HFF-Myc (cell line): Measurements from ENCODE around the gene CDKN2A.

Source experiments
- DNase-seq: peaks from one replicate; pipeline ENCODE4 v3.0.0-alpha.2; 2011; ENCODE audit warnings: low read depth; ENCODE audit errors: extremely low read depth
- H3K4me3 ChIP-seq: replicated peaks from 2 replicates; pipeline ENCODE4 v1.5.1; 2011; ENCODE audit warnings: low read depth, mild to moderate bottlenecking, control low read depth, low read length
- TF ChIP-seq, protein P1 (sequence below): IDR thresholded peaks from 2 replicates; pipeline ENCODE4 v1.5.1; 2012; ENCODE audit warnings: mild to moderate bottlenecking, low read depth, low read length, control low read depth; ENCODE audit errors: missing control alignments

Gene CDKN2A

DNA sequence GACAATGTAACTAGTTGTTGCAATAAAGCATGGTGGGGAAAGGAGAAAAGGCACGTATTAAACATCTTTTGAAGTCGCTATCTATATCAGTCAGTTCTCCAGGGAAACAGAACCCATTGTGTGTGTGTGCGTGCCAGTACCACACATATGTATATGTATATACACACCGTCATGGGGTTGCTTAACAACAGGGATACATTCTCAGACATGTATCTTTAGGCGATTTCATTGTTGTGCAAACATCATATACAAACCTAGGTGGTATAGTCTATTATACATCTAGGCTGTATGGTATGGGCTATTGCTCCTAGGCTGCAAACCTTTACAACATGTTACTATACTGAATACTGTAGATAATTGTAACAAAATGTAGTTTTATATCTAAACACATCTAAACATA lies 2.7 kb upstream of the CDKN2A start:
- TF ChIP-seq, protein P1, sequence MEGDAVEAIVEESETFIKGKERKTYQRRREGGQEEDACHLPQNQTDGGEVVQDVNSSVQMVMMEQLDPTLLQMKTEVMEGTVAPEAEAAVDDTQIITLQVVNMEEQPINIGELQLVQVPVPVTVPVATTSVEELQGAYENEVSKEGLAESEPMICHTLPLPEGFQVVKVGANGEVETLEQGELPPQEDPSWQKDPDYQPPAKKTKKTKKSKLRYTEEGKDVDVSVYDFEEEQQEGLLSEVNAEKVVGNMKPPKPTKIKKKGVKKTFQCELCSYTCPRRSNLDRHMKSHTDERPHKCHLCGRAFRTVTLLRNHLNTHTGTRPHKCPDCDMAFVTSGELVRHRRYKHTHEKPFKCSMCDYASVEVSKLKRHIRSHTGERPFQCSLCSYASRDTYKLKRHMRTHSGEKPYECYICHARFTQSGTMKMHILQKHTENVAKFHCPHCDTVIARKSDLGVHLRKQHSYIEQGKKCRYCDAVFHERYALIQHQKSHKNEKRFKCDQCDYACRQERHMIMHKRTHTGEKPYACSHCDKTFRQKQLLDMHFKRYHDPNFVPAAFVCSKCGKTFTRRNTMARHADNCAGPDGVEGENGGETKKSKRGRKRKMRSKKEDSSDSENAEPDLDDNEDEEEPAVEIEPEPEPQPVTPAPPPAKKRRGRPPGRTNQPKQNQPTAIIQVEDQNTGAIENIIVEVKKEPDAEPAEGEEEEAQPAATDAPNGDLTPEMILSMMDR, result no peak
- no peak for DNase-seq
- peak overlapping the region; percentile 93 for H3K4me3 ChIP-seq

- TF ChIP-seq, protein P1, result no peak
- no peak for DNase-seq
- H3K4me3 ChIP-seq, result peak overlapping the region; percentile 93
These were observed 2.2 kb upstream of the CDKN2A start for GRCh38 chr9:21996438-21996837.

DNA sequence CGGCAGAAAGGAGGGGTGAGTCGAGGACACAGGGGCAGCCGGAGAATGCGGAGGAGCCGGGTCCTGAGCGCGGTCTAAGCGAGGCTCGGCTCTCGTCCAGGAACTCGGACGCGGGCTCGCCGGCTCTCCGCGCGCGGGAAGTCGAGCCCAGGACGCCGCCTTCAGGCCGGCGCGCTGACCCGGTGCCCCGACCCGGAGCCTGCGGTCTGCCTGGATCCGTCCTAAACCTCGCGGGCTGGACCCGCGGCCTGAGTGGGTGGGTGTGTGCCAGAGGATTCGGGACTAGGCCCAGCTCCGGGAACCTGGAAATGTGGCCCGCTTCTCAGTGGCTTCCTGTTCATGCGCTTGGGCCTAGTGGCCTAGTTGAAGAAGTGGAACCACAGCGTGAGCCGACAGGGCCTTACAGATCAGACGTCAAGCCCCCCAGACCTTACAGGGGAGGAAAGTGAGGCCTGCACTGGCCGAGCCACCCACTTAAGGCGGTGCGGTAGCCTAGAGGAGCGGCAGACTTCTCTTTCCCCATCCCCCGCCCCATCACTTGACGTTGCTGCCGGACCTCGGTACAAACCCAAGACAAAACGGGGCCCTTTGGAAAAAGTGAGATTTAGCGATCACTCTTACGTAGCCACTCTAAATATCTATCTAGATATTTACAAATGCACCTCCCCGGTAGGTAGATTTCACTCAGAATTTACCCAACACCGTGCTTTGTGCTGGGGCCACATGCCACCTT lies 1.6 kb upstream of the CDKN2A start:
- peak overlapping the region; percentile 93 for H3K4me3 ChIP-seq
- no peak for DNase-seq
- TF ChIP-seq, protein P1, result peak; percentile 26

GRCh38 chr9:21995006-21995665 lies 944 bp upstream of the CDKN2A start:
- no peak for DNase-seq

GRCh38 chr9:21994556-21995005 lies 389 bp upstream of the CDKN2A start, which contains the start of gene CDKN2B-AS1:
CDKN2B-AS1 (plus strand) TSS chr9:21994791.
- TF ChIP-seq, protein P1, result peak; percentile 3

More at GRCh38 chr9:21995006-21995665, 944 bp upstream of the CDKN2A start:
- TF ChIP-seq, protein P1, result no peak
- peak overlapping the region; percentile 93 for H3K4me3 ChIP-seq

GRCh38 chr9:21993007-21993406 lies 1.2 kb downstream of the CDKN2A start:
- peak overlapping the region; percentile 93 for H3K4me3 ChIP-seq
- DNase-seq, result no peak
- TF ChIP-seq, protein P1, result no peak

More at GRCh38 chr9:21994556-21995005, 389 bp upstream of the CDKN2A start, which contains the start of gene CDKN2B-AS1:
- no peak for DNase-seq
- H3K4me3 ChIP-seq, result peak within 1 kb of the TSS; percentile 93
